Esophagus muscularis mucosa (tissue), 4 donors: ENCODE measurements around the gene DAAM1. TPM values are rescaled to one million over a fixed set of nuclear protein-coding genes. Genes with fewer than 3 reads are reported as not detected.
A peak's percentile ranks its signal among the peaks of the same experiment; 100 is the strongest.

Experiments
- DNase-seq: peaks from one replicate; pipeline ENCODE4 v3.0.0-alpha.2; 2017; ENCODE audit errors: extremely low spot score
- H3K27ac ChIP-seq, 4 donors: fragments of 200-600 bp; sonication (generic); replicated peaks in 1 of 4; 1 replicate in 3 of 4; 2 replicates in 1 of 4; pipeline ENCODE4 v1.5.1; 2016 to 2019; ENCODE audit warnings: mild to moderate bottlenecking in 1 of 4
- H3K27me3 ChIP-seq, 4 donors: fragments of 200-600 bp; sonication (generic); one replicate each; pipeline versions ENCODE4 v1.5.1 to v1.6.0; 2016 to 2019
- H3K36me3 ChIP-seq, 4 donors: fragments of 200-600 bp; sonication (generic); one replicate each; pipeline ENCODE4 v1.5.1; 2016 to 2019
- H3K4me1 ChIP-seq, 4 donors: fragments of 200-600 bp; sonication (generic); one replicate each; pipeline ENCODE4 v1.5.1; 2016 to 2019
- H3K4me3 ChIP-seq, 4 donors: fragments of 200-600 bp; sonication (generic); 1 replicate in 2 of 4; 2 replicates in 2 of 4; pipeline ENCODE4 v1.5.1; 2016 to 2019; ENCODE audit warnings: mild to moderate bottlenecking in 4 of 4, moderate library complexity in 1 of 4
- H3K9me3 ChIP-seq, 4 donors: fragments of 200-600 bp; sonication (generic); 1 replicate in 3 of 4; 2 replicates in 1 of 4; pipeline ENCODE4 v1.5.1; 2016 to 2019
- CTCF ChIP-seq, 3 experiments: fragments of 200-600 bp in 2 of 3; fragments of 450-650 bp in 1 of 3; sonication (generic) in 2 of 3; IDR thresholded peaks; one replicate each; pipeline ENCODE4 v1.5.1; 2017 to 2019; ENCODE audit warnings: antibody characterized with exemption in 3 of 3, mild to moderate bottlenecking in 2 of 3, moderate library complexity in 1 of 3
- EP300 ChIP-seq: sonication (generic); formaldehyde crosslinking; IDR thresholded peaks from one replicate; pipeline ENCODE4 v1.6.1; 2017; ENCODE audit warnings: antibody characterized with exemption
- POLR2A ChIP-seq: fragments of 450-650 bp; IDR thresholded peaks from one replicate; pipeline ENCODE4 v1.6.1; 2017; ENCODE audit warnings: antibody characterized with exemption, moderate library complexity, mild to moderate bottlenecking, low read depth
- POLR2AphosphoS5 ChIP-seq, 2 donors: sonication (generic); formaldehyde crosslinking; IDR thresholded peaks; one replicate each; pipeline ENCODE4 v1.6.1; 2017; ENCODE audit warnings: antibody characterized with exemption in 2 of 2
- WGBS: methylation state at CpG from one replicate; pipeline ENCODE4 v1.1.5; 2018; 5-methylcytosine and 5-hydroxymethylcytosine counted together
- intact Hi-C: fragments of 100-400 bp; cut with DNase I; formaldehyde crosslinking; loops from one replicate; pipeline ENCODE4 v1.15.1; 2023
- total RNA-seq, 4 donors: library from RNA; depleted of rRNA; stranded (reverse); fragments of >200 nt; gene quantifications; one replicate each; pipeline versions ENCODE4 v1.1.0 to v1.2.1, GENCODE V29; 2016

DAAM1 gene
- total RNA-seq, 4 donors from 2014 or later, result 64.3 to 110 (median 72.5) TPM

GRCh38 chr14:59310633-59311032, 122.2 kb downstream of the DAAM1 start:
- peaks cover 48 to 87% (median 81%) of the 10 kb centered on the region in 4 donors for H3K4me1 ChIP-seq
- H3K27me3 ChIP-seq, result no peaks in the 10 kb centered on the region
- TF ChIP-seq CTCF (IDR thresholded peaks at IDR 0.05), result no peak
- no peak for TF ChIP-seq EP300
- TF ChIP-seq POLR2A, result no peak
- no peak for TF ChIP-seq POLR2AphosphoS5 (IDR thresholded peaks at IDR 0.05)
- no peak overlapping the region for H3K4me3 ChIP-seq
- no peak overlapping the region for H3K27ac ChIP-seq
- peaks cover 0 to 5% (median 0%) of the 10 kb centered on the region in 4 donors for H3K36me3 ChIP-seq
- DNase-seq, result no peak
- intact Hi-C loops, result loop anchor here (10.0 kb wide), 1 partner anchor 116 kb away; no protein-coding TSS in a partner anchor
- H3K9me3 ChIP-seq, result no peaks in the 10 kb centered on the region
- 75% methylated on average over 3 of the region's 3 CpGs for WGBS

GRCh38 chr14:59311723-59312122, 123.3 kb downstream of the DAAM1 start:
- Histone ChIP-seq H3K27me3 (no peaks in the 10 kb centered on the region), H3K27ac (peak overlapping the region in 1 of 4 donors; percentile 72), H3K36me3 (peaks cover 0 to 5% (median 0%) of the 10 kb centered on the region in 4 donors), H3K4me3 (no peak overlapping the region), H3K9me3 (no peaks in the 10 kb centered on the region), H3K4me1 (peaks cover 39 to 87% (median 81%) of the 10 kb centered on the region in 4 donors)
- DNase-seq, result no peak
- intact Hi-C loops, result loop anchor here (10.0 kb wide), 1 partner anchor 117 kb away; no protein-coding TSS in a partner anchor
- WGBS, result 92% methylated on average over 3 of the region's 3 CpGs
- TF ChIP-seq POLR2A, result no peak

- WGBS, result 58% methylated on average over 3 of the region's 3 CpGs
- TF ChIP-seq POLR2A (no peak), POLR2AphosphoS5 (IDR thresholded peaks at IDR 0.05) (no peak), CTCF (IDR thresholded peaks at IDR 0.05) (no peak)
- Histone ChIP-seq H3K4me1 (peaks cover 47 to 87% (median 87%) of the 10 kb centered on the region in 4 donors), H3K27me3 (no peaks in the 10 kb centered on the region), H3K9me3 (no peaks in the 10 kb centered on the region), H3K27ac (peak overlapping the region; percentile 61 to 76 (median 69)), H3K36me3 (peaks cover 0 to 5% (median 0%) of the 10 kb centered on the region in 4 donors), H3K4me3 (no peak overlapping the region)
- no peak for DNase-seq
- intact Hi-C loops, result loop anchor here (10.0 kb wide), 1 partner anchor 118 kb away; no protein-coding TSS in a partner anchor
These were observed 124.7 kb downstream of the DAAM1 start for GRCh38 chr14:59313144-59313651.

- Histone ChIP-seq H3K4me3 (no peak overlapping the region), H3K36me3 (peaks cover 0 to 5% (median 0%) of the 10 kb centered on the region in 4 donors), H3K27me3 (no peaks in the 10 kb centered on the region), H3K27ac (peak overlapping the region; percentile 61 to 76 (median 69)), H3K4me1 (peaks cover 43 to 87% (median 87%) of the 10 kb centered on the region in 4 donors), H3K9me3 (no peaks in the 10 kb centered on the region)
- TF ChIP-seq CTCF (IDR thresholded peaks at IDR 0.05) (peak in 1 of 3 experiments; percentile 11), EP300 (no peak)
- intact Hi-C loops, result loop anchor here (10.0 kb wide), 1 partner anchor 119 kb away; no protein-coding TSS in a partner anchor
- 71% methylated on average over 3 of the region's 3 CpGs for WGBS
- DNase-seq, result no peak
These were observed 125.5 kb downstream of the DAAM1 start for GRCh38 chr14:59313658-59314608.
